HPDE6-E6E7 (cell line): ENCODE data around the gene MCOLN1.
"Not testable (repeated sequence)": the region's sequence is repeated elsewhere in the genome, so short reads cannot be mapped to it uniquely, and the experiment has no call there.

Source experiments
- DNase-seq: peaks from one replicate; pipeline ENCODE4 v3.0.0; 2011; ENCODE audit warnings: missing footprints; ENCODE audit errors: extremely low spot score

The MCOLN1 gene

DNA sequence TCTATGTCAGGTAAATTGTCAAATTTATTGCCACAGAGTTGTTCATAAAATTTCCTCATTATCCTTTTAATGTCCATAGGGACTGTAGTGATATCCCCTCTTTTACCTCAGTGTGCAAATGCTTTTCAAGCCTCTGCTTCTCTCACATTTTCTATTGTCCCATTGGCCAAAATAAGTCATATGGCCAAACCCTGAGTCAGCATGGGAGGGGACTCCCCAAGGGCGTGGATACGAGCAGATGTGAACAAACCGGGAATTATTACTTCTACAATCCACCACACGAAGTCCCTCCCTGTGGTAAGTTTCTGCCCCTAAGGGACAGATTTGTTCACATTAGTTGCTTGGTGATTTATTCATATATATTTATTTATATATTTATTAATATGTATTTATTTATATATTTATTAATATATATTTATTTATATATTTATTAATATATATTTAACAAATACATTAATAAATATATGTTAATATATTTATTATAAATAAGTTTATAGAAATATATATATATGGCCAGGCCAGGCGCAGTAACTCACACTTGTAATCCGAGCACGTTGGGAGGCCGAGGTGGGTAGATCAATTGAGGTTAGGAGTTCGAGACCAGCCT, 53.1 kb downstream of the MCOLN1 start:
- DNase-seq = no peak

DNA sequence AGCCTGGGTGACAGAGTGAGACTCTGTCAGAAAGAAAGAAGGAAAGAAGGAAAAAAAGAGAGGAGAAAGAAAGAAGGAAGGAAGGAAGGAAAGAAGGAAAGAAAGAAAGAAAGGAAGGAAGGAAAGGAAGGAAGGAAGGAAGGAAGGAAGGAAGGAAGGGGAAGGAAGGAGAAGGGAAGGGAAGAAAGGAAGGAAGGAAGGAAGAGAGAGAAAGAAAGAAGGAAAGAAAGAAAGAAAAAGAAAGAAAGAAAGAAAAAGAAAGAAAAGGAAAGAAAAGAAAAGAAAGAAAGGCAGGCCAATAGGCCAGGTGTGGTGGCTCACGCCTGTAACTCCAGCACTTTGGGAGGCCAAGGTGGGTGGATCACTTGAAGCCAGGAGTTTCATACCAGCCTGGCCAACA, 55.0 kb downstream of the MCOLN1 start:
- not testable (repeated sequence) for DNase-seq

DNA sequence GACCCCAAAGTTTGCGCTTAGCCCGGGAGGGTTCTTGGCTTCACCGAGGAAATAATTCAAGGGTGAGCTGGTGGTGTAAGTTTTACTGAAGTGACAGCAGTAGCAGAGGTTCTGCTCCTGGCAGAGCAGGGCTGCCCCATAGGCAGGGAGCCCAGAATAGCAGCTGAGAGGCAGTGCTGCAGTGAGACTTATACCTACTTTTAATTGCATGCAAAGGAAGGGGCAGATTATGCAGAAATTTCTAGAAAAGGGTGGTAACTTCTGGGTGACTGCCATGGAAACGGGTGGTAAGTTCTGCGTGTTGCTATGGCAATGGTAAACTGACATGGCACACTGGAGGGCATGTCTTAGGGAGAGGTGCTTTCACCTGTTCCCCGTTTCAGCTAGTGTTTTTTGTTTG, 55.7 kb downstream of the MCOLN1 start:
- no peak for DNase-seq

DNA sequence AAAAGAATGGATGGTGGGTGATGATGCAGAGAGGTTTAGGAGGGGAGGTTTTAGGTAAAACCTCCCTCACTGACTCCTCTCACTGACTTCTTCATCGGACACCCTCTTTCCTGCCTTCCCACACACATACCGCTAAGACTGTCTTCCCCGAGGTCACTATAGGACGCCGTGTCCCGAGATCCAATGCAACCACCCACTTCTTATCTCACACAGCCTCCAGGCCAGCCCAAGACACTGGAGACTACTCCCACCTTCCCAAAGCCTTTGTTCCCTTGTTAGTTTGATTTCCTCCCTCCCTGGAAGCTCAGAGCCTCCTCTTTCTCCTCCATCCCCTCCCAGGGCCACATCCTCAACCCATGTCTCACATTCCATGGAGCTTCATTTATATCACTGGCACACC, 56.8 kb downstream of the MCOLN1 start:
- DNase-seq = no peak

DNA sequence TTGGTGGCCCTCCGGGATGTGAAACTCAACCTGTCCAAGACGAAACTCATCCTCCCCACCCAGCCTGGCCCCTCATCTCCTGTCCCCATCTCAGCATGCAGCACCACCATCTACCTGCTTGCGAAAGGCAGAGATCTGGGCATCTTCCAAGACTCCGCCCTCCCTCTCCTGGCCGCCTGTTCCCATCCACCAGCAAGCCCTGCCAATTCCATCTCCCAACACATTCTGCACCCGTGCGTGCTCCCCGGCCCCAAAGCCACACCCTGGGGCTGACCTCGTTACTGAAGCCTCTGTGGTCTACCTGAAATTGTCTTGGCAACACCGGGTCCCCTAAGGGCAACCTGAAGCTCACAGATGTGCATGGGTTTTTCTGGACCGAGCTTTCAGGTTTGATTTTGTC, 60.0 kb downstream of the MCOLN1 start:
- DNase-seq = no peak
